SK-MEL-5 (cell line): ENCODE results near the gene HBB. TPM values are rescaled to one million over a fixed set of nuclear protein-coding genes. Genes with fewer than 3 reads are reported as not detected.

Experiments
- DNase-seq: peaks from one replicate; pipeline ENCODE4 v3.0.0-alpha.2; 2016; ENCODE audit warnings: low read depth, low spot score
- in situ Hi-C: cut with HindIII; loops from 2 replicates; pipeline ENCODE4 v1.10.0; 2016; ENCODE audit warnings: low sequenced_read_pairs, high pct_unique_total_duplicates, low pct_unique_long_range_greater_than_20kb
- total RNA-seq: library from RNA; depleted of rRNA; stranded (reverse); fragments of >200 nt; shearing (Covaris generic); gene quantifications from 2 replicates; pipeline ENCODE4 v1.2.3, GENCODE V29; 2014

The HBB gene
- total RNA-seq, 1 experiment from 2014 or later: not detected

DNA sequence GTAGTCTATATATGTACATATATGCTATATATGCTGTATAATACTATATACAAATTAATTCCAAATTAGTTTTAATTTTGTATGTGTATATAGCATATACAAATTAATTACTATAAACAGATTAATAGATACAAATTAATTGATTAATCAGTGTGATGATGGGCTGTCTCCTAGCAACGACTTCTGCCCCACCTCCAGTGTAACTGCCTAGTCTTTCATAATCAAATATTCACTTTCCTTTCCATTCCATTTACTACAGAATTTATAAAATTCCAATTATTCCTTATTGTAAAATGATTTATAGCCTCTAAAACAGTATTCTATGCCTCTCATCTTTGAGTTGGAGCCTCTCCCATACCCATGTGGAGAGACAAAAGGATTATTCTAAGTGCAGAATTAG is 6.4 kb upstream of the HBB start:
- DNase-seq: no peak
- in situ Hi-C loops: no loop called here

DNA sequence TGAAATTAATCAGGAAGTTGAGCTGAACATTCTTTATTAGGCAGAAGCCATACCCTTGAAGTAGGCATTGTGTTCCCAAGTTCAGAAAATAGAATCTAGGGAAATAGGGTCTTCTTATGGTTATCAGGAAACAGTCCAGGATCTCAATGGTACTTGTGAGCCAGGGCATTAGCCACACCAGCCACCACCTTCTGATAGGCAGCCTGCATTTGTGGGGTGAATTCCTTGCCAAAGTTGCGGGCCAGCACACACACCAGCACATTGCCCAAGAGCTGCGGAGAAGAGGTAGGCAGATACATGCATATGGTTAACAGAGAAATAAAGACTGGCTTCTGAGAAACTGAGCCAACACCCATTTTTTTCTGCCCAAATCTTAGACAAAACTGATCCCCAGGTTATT is 6.0 kb upstream of the HBB start:
- DNase-seq: no peak
- in situ Hi-C loops: no loop called here

DNA sequence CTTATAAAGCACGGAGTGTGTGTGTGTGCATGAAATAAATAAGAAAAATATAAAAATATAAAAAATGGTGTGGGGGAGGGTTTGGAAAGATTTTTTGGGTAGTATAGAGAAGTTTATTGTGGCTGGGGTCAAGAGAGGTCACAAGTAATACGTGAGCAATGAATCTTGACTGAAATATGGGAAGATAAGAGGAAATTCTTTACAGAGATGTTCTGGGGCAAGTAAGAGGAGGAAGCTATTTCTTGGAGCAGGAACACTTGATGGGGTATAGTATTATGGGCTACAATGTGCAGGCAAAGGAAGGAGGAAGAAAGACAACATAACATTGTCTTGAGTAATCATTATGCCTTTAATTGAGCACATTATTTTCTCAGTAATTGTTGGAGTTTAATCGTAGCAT is 5.3 kb upstream of the HBB start:
- DNase-seq: no peak
- in situ Hi-C loops: no loop called here

DNA sequence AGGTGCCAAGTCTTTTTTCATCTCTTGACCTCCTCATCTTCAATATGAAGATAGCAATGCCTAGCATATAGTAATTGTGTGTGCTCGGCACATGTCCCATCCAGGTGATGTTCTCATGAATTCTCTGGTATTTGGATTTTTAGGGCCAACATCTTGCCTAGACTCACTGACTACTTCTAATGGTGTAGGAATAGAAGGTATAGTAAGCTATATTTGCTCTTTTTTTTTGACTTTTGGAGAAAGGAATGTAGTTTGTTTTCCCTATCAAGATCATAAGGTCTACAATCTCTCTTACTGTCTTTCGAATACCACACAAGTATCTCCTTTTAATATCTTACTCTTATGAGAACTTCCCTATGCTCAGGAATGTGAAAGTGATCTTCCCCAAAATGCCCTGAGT is 4.2 kb upstream of the HBB start:
- DNase-seq: no peak
- in situ Hi-C loops: no loop called here

DNA sequence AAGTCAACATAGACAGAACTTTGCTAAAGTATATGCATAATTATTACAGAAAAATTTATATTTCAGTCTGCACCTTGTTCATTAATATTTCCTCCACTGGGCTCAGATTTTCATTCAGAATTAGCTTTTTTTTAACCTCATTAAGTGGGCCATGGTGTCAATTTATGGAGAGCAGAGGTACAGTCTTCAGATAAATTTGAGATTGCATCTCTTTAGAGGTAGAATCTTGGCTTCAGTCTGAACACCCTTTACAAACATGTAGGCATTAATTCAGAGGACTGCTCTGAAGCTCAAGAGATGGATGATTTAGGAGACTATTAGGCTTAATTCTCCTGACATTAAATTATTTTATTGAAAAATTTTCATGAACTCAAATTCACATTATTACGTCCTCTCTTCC is 3.4 kb upstream of the HBB start:
- no peak for DNase-seq
- in situ Hi-C loops: no loop called here

DNA sequence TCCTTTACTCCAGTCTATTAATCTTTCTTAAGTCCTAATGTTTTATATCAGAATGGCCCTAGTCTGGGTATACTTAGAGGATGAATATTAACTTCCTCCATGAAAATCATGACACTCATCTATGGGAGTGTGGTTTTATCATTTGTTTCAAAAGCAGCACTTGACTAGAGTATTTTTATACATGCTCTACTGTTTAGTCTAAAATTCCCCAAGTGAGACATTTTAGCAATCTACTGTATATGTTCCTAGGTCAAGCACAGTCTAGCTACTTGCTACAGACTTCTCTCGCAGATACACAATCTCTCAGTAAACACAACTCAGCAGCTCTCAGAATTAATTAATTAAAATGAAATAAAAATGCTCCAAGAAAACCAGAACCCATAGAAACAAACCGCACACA is 2.9 kb upstream of the HBB start:
- DNase-seq: no peak
- in situ Hi-C loops: no loop called here

DNA sequence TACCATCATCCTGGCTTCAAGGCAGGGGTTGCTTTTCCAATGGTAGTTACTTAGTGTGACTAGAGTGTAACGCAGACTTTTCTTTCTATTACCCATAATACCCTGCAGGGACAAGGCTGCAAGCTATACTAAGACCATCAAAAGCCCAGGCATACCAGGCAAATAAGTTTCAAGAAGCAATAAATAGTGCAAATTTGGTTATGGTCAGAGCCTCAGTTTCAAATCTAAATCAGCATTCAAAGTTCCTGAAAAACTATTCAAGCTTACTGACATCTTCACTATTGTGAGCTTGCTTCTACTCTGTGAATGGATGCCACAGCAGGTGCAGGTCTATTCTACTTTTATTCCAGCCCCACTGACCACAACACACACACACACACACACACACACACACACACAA is 2.5 kb upstream of the HBB start:
- DNase-seq: no peak
- in situ Hi-C loops: no loop called here

DNA sequence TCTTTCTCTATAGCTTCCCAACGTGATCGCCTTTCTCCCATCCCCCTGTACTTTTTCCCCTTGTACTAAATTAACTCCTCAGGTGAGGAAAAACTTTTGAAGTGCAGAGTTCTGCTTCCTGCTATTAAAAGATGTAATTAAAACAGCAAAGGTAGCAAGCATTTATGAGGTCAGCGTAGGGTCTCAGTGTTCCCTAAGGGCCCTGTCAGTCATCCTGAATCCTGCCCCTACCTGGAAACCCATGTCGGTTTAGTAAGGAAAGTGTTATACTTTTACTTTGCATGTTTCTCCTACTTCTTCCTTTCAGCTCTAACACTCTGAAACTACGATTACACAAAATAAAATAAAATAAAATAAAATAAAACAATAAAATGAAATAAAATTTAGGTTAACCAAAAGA is 1.3 kb upstream of the HBB start:
- in situ Hi-C loops: no loop called here

DNA sequence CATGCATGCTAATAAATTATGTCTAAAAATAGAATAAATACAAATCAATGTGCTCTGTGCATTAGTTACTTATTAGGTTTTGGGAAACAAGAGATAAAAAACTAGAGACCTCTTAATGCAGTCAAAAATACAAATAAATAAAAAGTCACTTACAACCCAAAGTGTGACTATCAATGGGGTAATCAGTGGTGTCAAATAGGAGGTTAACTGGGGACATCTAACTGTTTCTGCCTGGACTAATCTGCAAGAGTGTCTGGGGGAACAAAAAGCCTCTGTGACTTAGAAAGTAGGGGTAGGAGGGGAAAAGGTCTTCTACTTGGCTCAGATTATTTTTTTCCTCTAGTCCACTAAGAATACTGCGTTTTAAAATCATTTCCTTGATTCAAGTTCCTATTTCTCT is 810 bp upstream of the HBB start:
- in situ Hi-C loops: no loop called here

More for the DNA sequence above, 1.3 kb upstream of the HBB start:
- DNase-seq: no peak

DNA sequence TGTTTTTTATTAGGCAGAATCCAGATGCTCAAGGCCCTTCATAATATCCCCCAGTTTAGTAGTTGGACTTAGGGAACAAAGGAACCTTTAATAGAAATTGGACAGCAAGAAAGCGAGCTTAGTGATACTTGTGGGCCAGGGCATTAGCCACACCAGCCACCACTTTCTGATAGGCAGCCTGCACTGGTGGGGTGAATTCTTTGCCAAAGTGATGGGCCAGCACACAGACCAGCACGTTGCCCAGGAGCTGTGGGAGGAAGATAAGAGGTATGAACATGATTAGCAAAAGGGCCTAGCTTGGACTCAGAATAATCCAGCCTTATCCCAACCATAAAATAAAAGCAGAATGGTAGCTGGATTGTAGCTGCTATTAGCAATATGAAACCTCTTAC is 1.4 kb downstream of the HBB start:
- DNase-seq: no peak
- in situ Hi-C loops: no loop called here

More for the DNA sequence above, 810 bp upstream of the HBB start:
- DNase-seq: no peak

DNA sequence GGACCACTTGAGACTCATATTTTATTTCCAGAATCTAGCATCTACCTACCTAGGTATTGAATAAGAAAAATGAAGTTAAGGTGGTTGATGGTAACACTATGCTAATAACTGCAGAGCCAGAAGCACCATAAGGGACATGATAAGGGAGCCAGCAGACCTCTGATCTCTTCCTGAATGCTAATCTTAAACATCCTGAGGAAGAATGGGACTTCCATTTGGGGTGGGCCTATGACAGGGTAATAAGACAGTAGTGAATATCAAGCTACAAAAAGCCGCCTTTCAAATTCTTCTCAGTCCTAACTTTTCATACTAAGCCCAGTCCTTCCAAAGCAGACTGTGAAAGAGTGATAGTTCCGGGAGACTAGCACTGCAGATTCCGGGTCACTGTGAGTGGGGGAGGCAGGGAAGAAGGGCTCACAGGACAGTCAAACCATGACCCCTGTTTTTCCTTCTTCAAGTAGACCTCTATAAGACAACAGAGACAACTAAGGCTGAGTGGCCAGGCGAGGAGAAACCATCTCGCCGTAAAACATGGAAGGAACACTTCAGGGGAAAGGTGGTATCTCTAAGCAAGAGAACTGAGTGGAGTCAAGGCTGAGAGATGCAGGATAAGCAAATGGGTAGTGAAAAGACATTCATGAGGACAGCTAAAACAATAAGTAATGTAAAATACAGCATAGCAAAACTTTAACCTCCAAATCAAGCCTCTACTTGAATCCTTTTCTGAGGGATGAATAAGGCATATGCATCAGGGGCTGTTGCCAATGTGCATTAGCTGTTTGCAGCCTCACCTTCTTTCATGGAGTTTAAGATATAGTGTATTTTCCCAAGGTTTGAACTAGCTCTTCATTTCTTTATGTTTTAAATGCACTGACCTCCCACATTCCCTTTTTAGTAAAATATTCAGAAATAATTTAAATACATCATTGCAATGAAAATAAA is 2.1 kb downstream of the HBB start:
- no peak for DNase-seq
- in situ Hi-C loops: no loop called here

DNA sequence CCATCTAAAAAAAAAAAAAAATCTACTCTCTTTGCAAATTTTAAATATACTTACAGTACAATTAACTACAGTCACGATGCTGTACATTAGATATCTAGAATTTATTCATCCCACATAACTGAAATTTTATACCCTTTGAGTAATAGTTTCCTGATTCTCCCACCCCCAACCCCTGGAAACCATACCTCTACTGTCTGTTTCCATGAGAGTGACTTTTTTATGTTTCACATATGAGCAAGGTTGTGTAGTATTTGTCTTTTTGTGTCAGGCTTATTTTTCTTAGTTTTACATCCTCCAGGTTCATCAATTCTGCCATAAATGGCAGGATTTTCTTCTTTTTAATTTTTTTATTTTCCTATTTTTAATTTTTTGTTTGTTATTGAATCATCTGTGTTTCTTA is 3.2 kb downstream of the HBB start:
- DNase-seq: no peak
- in situ Hi-C loops: no loop called here

DNA sequence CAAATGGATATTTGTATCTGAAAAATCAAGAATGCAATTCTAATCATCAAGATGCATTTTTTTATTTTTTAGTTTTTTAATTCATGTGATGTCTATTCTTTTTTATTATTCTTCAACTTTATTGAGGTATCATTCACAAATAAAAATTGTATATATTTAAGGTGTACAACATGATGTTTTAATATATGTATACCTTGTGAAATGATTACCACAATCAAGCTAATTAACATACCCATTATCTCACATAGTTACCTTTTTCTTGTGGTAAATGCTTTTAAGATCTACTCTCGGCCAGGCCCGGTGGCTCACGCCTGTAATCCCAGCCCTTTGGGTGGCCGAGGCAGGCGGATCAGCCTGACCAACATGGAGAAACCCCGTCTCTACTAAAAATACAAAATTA is 3.7 kb downstream of the HBB start:
- in situ Hi-C loops: no loop called here

DNA sequence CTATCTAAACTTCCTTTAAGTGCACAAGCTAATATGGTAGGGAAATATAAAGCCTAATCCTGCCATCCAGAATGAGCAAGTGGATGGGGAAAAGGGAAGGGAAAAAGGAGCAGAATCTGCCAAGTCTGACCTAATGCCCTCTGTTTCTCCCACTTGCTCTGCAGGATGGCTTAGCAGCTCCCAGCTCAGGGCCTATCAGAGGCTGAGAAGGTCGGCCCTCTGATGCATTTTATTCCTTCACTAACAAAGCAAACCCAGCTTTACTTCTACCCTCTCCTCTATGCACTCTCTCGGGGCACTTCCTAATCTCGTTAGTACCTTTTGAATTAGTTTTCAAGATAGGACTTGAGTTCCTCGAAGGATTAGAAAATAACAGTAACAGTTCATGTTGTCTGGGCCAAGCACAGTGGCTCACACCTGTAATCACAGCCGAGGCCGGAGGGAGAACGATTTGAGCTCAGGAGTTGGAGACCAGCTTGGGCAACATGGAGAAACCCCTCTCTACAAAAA is 16.4 kb downstream of the HBB start:
- no peak for DNase-seq
- in situ Hi-C loops: no loop called here

More for the DNA sequence above, 3.7 kb downstream of the HBB start:
- DNase-seq: no peak

DNA sequence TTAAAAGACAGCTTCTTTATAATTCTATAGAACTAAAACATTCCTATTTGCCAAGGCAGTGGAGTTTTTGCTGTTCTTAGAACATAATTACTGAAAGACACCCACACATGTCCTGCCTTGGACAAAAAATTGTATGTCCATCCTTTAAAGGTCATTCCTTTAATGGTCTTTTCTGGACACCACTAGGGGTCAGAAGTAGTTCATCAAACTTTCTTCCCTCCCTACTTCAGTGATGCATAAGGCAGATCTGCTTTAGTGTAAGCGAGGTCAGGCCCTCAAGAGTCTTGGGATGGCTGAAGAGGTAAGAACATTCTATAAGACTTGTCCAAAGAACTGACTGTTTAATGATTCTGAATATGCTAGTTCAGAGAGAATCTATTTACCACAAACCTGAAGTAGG is 22.1 kb downstream of the HBB start:
- in situ Hi-C loops: no loop called here
- peak; percentile 83 for DNase-seq

DNA sequence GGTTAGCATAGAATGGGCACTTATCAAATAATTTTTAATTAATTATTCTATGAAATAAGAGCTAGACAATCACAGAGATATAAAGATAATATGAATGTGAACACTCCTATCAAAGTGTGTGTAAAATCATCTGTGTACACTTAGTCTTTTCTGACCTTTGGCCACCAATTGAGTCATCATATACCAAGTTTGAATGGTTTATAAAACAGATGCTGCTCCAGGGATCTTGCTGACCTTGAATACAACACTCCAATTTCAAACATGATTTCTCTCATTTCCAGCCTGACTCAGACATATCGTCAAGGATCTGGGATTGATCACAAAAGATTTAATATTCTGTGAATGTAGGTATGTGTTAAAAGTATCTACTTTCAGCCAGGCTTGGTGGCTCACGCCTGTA is 23.5 kb downstream of the HBB start:
- in situ Hi-C loops: no loop called here
- DNase-seq: no peak

DNA sequence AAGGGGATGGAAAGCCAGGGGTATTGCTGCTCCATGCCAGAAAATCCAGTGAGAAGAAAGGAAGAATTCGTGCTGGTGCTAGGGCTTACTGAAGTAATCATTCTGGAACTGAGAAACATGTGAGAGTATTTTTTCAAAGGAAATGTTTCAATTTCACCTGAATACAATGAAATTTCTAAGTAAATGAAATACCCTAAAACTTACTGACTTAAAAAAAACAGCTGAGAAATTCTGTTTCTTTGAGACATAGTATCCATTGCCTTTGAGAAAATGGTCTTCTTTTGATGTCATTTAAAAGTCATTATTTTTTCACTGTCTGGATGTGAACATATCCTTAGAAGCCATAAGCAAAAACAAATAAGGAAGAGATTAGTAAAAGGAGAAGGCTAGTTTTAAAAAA is 26.3 kb downstream of the HBB start, which contains the start of gene OR51V1:
Gene OR51V1, minus strand, starts transcription at position 101 of the 400 bp plus-strand sequence. Its CDS starts 0 bp downstream, at position 101.
- no peak for DNase-seq
- in situ Hi-C loops: no loop called here

DNA sequence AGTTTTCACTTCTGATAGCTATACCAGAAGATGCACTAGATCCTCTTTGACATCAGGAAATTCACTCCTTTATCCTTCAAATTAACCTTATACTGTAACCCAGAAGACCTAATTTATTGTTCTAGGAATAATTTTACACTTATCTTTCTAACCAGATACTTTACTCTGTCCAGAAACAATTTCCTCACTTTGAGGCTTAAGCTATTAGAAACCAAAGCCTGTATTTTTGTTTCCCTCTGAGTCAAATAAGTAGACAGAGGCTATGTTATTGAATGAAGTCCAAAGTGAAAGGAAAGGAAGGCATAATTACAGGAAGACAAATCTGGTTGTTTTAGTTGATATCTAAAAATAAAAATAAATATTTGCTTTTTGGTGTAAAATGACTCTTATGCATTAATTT is 28.6 kb downstream of the HBB start:
- DNase-seq: no peak
- in situ Hi-C loops: no loop called here

DNA sequence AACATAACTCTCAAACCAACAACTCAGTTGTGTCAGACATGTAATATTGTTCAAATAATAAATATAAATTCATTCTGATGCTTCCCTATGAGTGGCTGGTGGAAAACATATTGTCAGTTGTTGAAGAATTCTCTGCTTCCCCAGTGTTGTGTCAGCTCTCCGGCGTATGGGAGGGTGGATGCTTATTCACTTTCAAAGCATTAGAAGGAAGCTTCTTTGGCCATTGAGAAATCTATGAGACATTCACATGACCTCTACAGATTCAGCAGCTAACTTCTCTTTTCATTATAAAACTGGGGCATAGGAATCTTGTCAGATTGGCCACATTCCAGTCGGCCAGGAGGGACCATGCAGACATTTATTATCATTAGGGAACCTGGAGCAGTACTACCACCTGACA is 29.3 kb downstream of the HBB start:
- DNase-seq: no peak
- in situ Hi-C loops: no loop called here
